ENCODE data around the gene TM9SF1. TPM values are rescaled to one million over a fixed set of nuclear protein-coding genes. Genes with fewer than 3 reads are reported as not detected.
"Not testable (repeated sequence)": the region's sequence is repeated elsewhere in the genome, so short reads cannot be mapped to it uniquely, and the experiment has no call there.

Gene TM9SF1
- total RNA-seq, 6 donors from 2014 or later: 15.7 to 75.4 (median 53.8) TPM

GRCh38 chr14:24207625-24208024 is 12.4 kb upstream of the TM9SF1 start:
- no peak for ATAC-seq (ENCODE audit: low FRiP score in 2 of 2)
- TF ChIP-seq POLR2AphosphoS5 (IDR thresholded peaks at IDR 0.05) (no peak), CTCF (IDR thresholded peaks at IDR 0.05) (no peak), EP300 (IDR thresholded peaks at IDR 0.05) (no peak), POLR2A (IDR thresholded peaks at IDR 0.05) (no peak)
- H3K36me3 ChIP-seq: peaks cover 18 to 69% (median 54%) of the 10 kb centered on the region in 4 donors

GRCh38 chr14:24207104-24207551 is 11.9 kb upstream of the TM9SF1 start:
- TF ChIP-seq EP300 (IDR thresholded peaks at IDR 0.05) (no peak), CTCF (IDR thresholded peaks at IDR 0.05) (no peak), POLR2AphosphoS5 (IDR thresholded peaks at IDR 0.05) (no peak), POLR2A (IDR thresholded peaks at IDR 0.05) (no peak)
- peaks cover 0 to 14% (median 3%) of the 10 kb centered on the region in 4 donors for H3K4me1 ChIP-seq
- WGBS, 2 donors: 90 to 92% methylated on average over 5 of the region's 5 CpGs
- no peaks in the 10 kb centered on the region for H3K27me3 ChIP-seq
- H3K36me3 ChIP-seq: peaks cover 18 to 72% (median 55%) of the 10 kb centered on the region in 4 donors
- DNase-seq: no peak
- H3K4me3 ChIP-seq: no peak overlapping the region
- H3K27ac ChIP-seq: no peak overlapping the region
- no peaks in the 10 kb centered on the region for H3K9me3 ChIP-seq
- no peak for ATAC-seq (ENCODE audit: low FRiP score in 2 of 2)

More at GRCh38 chr14:24207625-24208024, 12.4 kb upstream of the TM9SF1 start:
- H3K27me3 ChIP-seq: no peaks in the 10 kb centered on the region
- DNase-seq: no peak
- H3K9me3 ChIP-seq: no peaks in the 10 kb centered on the region
- no peak overlapping the region for H3K27ac ChIP-seq
- 95 to 100% methylated on average over 2 of the region's 2 CpGs for whole genome bisulfite sequencing, 2 donors
- H3K4me1 ChIP-seq: peaks cover 0 to 19% (median 5%) of the 10 kb centered on the region in 4 donors
- no peak overlapping the region for H3K4me3 ChIP-seq

- 95 to 97% methylated on average over 9 to 11 of the region's 11 CpGs for WGBS, 2 donors
- peaks cover 18 to 75% (median 56%) of the 10 kb centered on the region in 4 donors for H3K36me3 ChIP-seq
- ATAC-seq (ENCODE audit: low FRiP score in 2 of 2): no peak
Measured at GRCh38 chr14:24206260-24207103, 11.2 kb upstream of the TM9SF1 start.

GRCh38 chr14:24204163-24205146 is 9.2 kb upstream of the TM9SF1 start:
- Histone ChIP-seq H3K27ac (no peak overlapping the region), H3K4me3 (no peak overlapping the region), H3K9me3 (no peaks in the 10 kb centered on the region), H3K4me1 (no peaks in the 10 kb centered on the region), H3K36me3 (peaks cover 12 to 63% (median 38%) of the 10 kb centered on the region in 4 donors), H3K27me3 (no peaks in the 10 kb centered on the region)
- no peak for TF ChIP-seq CTCF (IDR thresholded peaks at IDR 0.05)
- no peak for TF ChIP-seq POLR2AphosphoS5 (IDR thresholded peaks at IDR 0.05)
- no peak for TF ChIP-seq EP300 (IDR thresholded peaks at IDR 0.05)
- no peak for TF ChIP-seq POLR2A (IDR thresholded peaks at IDR 0.05)
- no peak for DNase-seq
- ATAC-seq (ENCODE audit: low FRiP score in 2 of 2): no peak
- 95 to 97% methylated on average over 7 of the region's 7 CpGs for WGBS, 2 donors

More at GRCh38 chr14:24206260-24207103, 11.2 kb upstream of the TM9SF1 start:
- H3K9me3 ChIP-seq: no peaks in the 10 kb centered on the region
- peaks cover 0 to 8% (median 2%) of the 10 kb centered on the region in 4 donors for H3K4me1 ChIP-seq
- H3K27ac ChIP-seq: no peak overlapping the region
- H3K27me3 ChIP-seq: no peaks in the 10 kb centered on the region
- TF ChIP-seq POLR2AphosphoS5 (IDR thresholded peaks at IDR 0.05): no peak
- no peak for TF ChIP-seq CTCF (IDR thresholded peaks at IDR 0.05)
- no peak for TF ChIP-seq POLR2A (IDR thresholded peaks at IDR 0.05)
- TF ChIP-seq EP300 (IDR thresholded peaks at IDR 0.05): no peak
- H3K4me3 ChIP-seq: no peak overlapping the region
- no peak for DNase-seq

GRCh38 chr14:24203249-24203886 is 8.1 kb upstream of the TM9SF1 start:
- H3K36me3 ChIP-seq: peaks cover 12 to 60% (median 32%) of the 10 kb centered on the region in 4 donors
- 92 to 96% methylated on average over 16 of the region's 16 CpGs for WGBS, 2 donors
- H3K9me3 ChIP-seq; H3K27me3 ChIP-seq; DNase-seq; ATAC-seq (ENCODE audit: low FRiP score in 2 of 2); H3K4me3 ChIP-seq; H3K27ac ChIP-seq; H3K4me1 ChIP-seq: not testable (repeated sequence)

- H3K27me3 ChIP-seq; H3K4me3 ChIP-seq; ATAC-seq (ENCODE audit: low FRiP score in 2 of 2); DNase-seq; H3K9me3 ChIP-seq; H3K27ac ChIP-seq: not testable (repeated sequence)
- Histone ChIP-seq H3K36me3 (peaks cover 9 to 52% (median 25%) of the 10 kb centered on the region in 4 donors), H3K4me1 (peaks cover under 1 to 12% (median 5%) of the 10 kb centered on the region in 4 donors)
- WGBS, 2 donors: 93 to 95% methylated on average over 8 of the region's 8 CpGs
Measured at GRCh38 chr14:24202538-24202937, 7.3 kb upstream of the TM9SF1 start.

All from upper lobe of left lung (tissue), 6 donors.